HepG2 (cell line): ENCODE measurements around the gene WNT3A.

Experiments
- ELF1 ChIP-seq: sonication (generic); formaldehyde crosslinking; IDR thresholded peaks from 2 replicates; pipeline ENCODE4 v1.4.0; 2020; ENCODE audit warnings: missing genetic modification reagents
- FOXA1 ChIP-seq, 2 experiments: fragments of 450-650 bp in 1 of 2; sonication (generic) in 1 of 2; formaldehyde crosslinking in 1 of 2; IDR thresholded peaks; 2 replicates each; pipeline versions ENCODE4 v1.4.0 to v1.6.1; 2016 to 2020; ENCODE audit warnings: missing genetic modification reagents in 1 of 2
- HDAC2 ChIP-seq: sonication (generic); formaldehyde crosslinking; IDR thresholded peaks from 2 replicates; pipeline ENCODE4 v1.4.0; 2020; ENCODE audit warnings: missing genetic modification reagents
- KDM3A ChIP-seq: IDR thresholded peaks from 2 replicates; pipeline ENCODE4 v1.6.1; 2018; ENCODE audit warnings: low read depth, missing compliant biosample characterization
- MXI1 ChIP-seq: IDR thresholded peaks from 3 replicates; pipeline ENCODE4 v1.6.1; 2012; ENCODE audit warnings: low read depth, low read length, inconsistent platforms, borderline replicate concordance
- NFE2L2 ChIP-seq: fragments of 150-350 bp; IDR thresholded peaks from 2 replicates; pipeline ENCODE4 v1.6.1; 2014; ENCODE audit warnings: low read length
- TF ChIP-seq, protein P1 (sequence below): sonication (generic); formaldehyde crosslinking; IDR thresholded peaks from 2 replicates; pipeline ENCODE4 v1.5.0; 2020; ENCODE audit warnings: mild to moderate bottlenecking, missing genetic modification reagents, moderate library complexity
- TF ChIP-seq, protein P2 (sequence below): sonication (generic); formaldehyde crosslinking; IDR thresholded peaks from 2 replicates; pipeline ENCODE4 v1.8.1; 2022; ENCODE audit warnings: mild to moderate bottlenecking, missing genetic modification reagents

DNA sequence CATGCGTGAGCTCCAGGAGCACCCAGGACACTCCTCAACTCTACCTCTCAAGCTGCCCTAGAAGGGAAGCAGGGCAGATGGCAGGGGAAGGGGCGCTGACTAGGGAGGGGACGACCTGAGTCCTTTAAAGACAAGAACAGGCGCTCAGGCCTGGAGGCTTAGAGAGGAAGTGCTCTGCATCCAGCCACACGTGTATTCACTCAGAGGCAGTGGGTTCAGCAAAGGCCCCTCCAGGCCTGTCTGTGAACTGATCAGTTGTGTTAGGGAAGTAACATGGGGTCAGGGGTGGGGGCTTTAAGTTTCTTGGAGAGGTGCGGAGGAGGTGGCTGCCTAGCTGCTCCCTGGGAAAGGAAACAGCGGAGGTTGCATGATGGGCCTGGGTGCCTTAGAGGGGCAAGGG is 38.6 kb downstream of the WNT3A start:
- TF ChIP-seq NFE2L2 (no peak), KDM3A (CRISPR knock-in tag) (no peak), ELF1 (no peak), MXI1 (no peak), HDAC2 (CRISPR knock-in tag) (no peak), FOXA1 (IDR thresholded peaks at IDR 0.05) (no peak), FOXA1 (CRISPR knock-in tag; IDR thresholded peaks at IDR 0.05) (no peak)
- TF ChIP-seq, protein P1, sequence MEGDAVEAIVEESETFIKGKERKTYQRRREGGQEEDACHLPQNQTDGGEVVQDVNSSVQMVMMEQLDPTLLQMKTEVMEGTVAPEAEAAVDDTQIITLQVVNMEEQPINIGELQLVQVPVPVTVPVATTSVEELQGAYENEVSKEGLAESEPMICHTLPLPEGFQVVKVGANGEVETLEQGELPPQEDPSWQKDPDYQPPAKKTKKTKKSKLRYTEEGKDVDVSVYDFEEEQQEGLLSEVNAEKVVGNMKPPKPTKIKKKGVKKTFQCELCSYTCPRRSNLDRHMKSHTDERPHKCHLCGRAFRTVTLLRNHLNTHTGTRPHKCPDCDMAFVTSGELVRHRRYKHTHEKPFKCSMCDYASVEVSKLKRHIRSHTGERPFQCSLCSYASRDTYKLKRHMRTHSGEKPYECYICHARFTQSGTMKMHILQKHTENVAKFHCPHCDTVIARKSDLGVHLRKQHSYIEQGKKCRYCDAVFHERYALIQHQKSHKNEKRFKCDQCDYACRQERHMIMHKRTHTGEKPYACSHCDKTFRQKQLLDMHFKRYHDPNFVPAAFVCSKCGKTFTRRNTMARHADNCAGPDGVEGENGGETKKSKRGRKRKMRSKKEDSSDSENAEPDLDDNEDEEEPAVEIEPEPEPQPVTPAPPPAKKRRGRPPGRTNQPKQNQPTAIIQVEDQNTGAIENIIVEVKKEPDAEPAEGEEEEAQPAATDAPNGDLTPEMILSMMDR = no peak
- TF ChIP-seq, protein P2, sequence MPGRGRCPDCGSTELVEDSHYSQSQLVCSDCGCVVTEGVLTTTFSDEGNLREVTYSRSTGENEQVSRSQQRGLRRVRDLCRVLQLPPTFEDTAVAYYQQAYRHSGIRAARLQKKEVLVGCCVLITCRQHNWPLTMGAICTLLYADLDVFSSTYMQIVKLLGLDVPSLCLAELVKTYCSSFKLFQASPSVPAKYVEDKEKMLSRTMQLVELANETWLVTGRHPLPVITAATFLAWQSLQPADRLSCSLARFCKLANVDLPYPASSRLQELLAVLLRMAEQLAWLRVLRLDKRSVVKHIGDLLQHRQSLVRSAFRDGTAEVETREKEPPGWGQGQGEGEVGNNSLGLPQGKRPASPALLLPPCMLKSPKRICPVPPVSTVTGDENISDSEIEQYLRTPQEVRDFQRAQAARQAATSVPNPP = no peak
